Measurements from ENCODE around the gene GABRG1.
A peak's percentile ranks its signal among the peaks of the same experiment; 100 is the strongest.

The GABRG1 gene

GRCh38 chr4:46016306-46016705 is 107.5 kb downstream of the GABRG1 start:
- Histone ChIP-seq H3K9me3 (ENCODE audit: insufficient read depth, low read depth, low read length) (no peaks in the 10 kb centered on the region), H3K4ac (ENCODE audit: low read depth, low read length) (no peak overlapping the region), H3K4me1 (ENCODE audit: control insufficient read depth in 1 of 2, insufficient read depth in 2 of 2, low read length in 2 of 2) (no peaks in the 10 kb centered on the region), H3K36me3 (ENCODE audit: control insufficient read depth in 1 of 2, insufficient read depth in 2 of 2, low read length in 2 of 2) (no peaks in the 10 kb centered on the region), H4K91ac (ENCODE audit: low read depth, low read length) (no peak overlapping the region), H4K12ac (ENCODE audit: low read depth, low read length) (no peak overlapping the region), H3K27ac (ENCODE audit: low read depth, low read length) (no peak overlapping the region), H2AFZ (ENCODE audit: insufficient read depth, low read length, poor library complexity) (no peak overlapping the region), H3K4me3 (ENCODE audit: low read depth, low read length) (no peak overlapping the region), H3K18ac (ENCODE audit: low read length) (no peak overlapping the region), H2BK5ac (ENCODE audit: low read depth, low read length, poor library complexity) (no peak overlapping the region), H3K9ac (ENCODE audit: low read length) (no peak overlapping the region), H2BK120ac (ENCODE audit: insufficient read depth, low read length, poor library complexity) (no peak overlapping the region), H3K4me2 (ENCODE audit: low read length) (no peak overlapping the region), H3K14ac (ENCODE audit: low read length) (no peak overlapping the region), H2BK12ac (ENCODE audit: low read length) (no peak overlapping the region), H3K79me2 (ENCODE audit: control insufficient read depth, insufficient read depth, low read length, poor library complexity) (no peaks in the 10 kb centered on the region), H3K27me3 (ENCODE audit: insufficient read depth, low read length) (no peaks in the 10 kb centered on the region), H2AK5ac (ENCODE audit: low read length) (no peak overlapping the region), H3K23ac (ENCODE audit: low read length) (no peak overlapping the region), H4K8ac (ENCODE audit: low read depth, low read length) (no peak overlapping the region), H3K79me1 (ENCODE audit: low read length) (no peaks in the 10 kb centered on the region)
- DNase-seq, result peak in 1 of 2 donors; percentile 7

GRCh38 chr4:45992728-45993127 is 131.1 kb downstream of the GABRG1 start:
- H4K12ac ChIP-seq (ENCODE audit: low read depth, low read length), result no peak overlapping the region
- no peak overlapping the region for H3K14ac ChIP-seq (ENCODE audit: low read length)
- no peaks in the 10 kb centered on the region for H3K79me2 ChIP-seq (ENCODE audit: control insufficient read depth, insufficient read depth, low read length, poor library complexity)
- H2AFZ ChIP-seq (ENCODE audit: insufficient read depth, low read length, poor library complexity), result no peak overlapping the region
- H3K9ac ChIP-seq (ENCODE audit: low read length), result no peak overlapping the region
- no peak overlapping the region for H2BK5ac ChIP-seq (ENCODE audit: low read depth, low read length, poor library complexity)
- no peak overlapping the region for H3K4ac ChIP-seq (ENCODE audit: low read depth, low read length)
- no peak overlapping the region for H3K4me3 ChIP-seq (ENCODE audit: low read depth, low read length)
- no peak overlapping the region for H4K91ac ChIP-seq (ENCODE audit: low read depth, low read length)
- no peak overlapping the region for H3K23ac ChIP-seq (ENCODE audit: low read length)
- no peaks in the 10 kb centered on the region for H3K9me3 ChIP-seq (ENCODE audit: insufficient read depth, low read depth, low read length)
- H2BK12ac ChIP-seq (ENCODE audit: low read length), result no peak overlapping the region
- H3K4me2 ChIP-seq (ENCODE audit: low read length), result no peak overlapping the region
- H2BK120ac ChIP-seq (ENCODE audit: insufficient read depth, low read length, poor library complexity), result no peak overlapping the region
- H3K79me1 ChIP-seq (ENCODE audit: low read length), result no peaks in the 10 kb centered on the region
- no peaks in the 10 kb centered on the region for H3K36me3 ChIP-seq (ENCODE audit: control insufficient read depth in 1 of 2, insufficient read depth in 2 of 2, low read length in 2 of 2)
- H3K18ac ChIP-seq (ENCODE audit: low read length), result no peak overlapping the region
- H2AK5ac ChIP-seq (ENCODE audit: low read length), result no peak overlapping the region
- H3K4me1 ChIP-seq (ENCODE audit: control insufficient read depth in 1 of 2, insufficient read depth in 2 of 2, low read length in 2 of 2), result no peaks in the 10 kb centered on the region
- no peak overlapping the region for H4K8ac ChIP-seq (ENCODE audit: low read depth, low read length)
- no peaks in the 10 kb centered on the region for H3K27me3 ChIP-seq (ENCODE audit: insufficient read depth, low read length)
- no peak overlapping the region for H3K27ac ChIP-seq (ENCODE audit: low read depth, low read length)
- DNase-seq, result no peak

GRCh38 chr4:45989775-45990174 is 134.1 kb downstream of the GABRG1 start:
- Histone ChIP-seq H3K4ac (ENCODE audit: low read depth, low read length) (no peak overlapping the region), H4K8ac (ENCODE audit: low read depth, low read length) (no peak overlapping the region), H2BK5ac (ENCODE audit: low read depth, low read length, poor library complexity) (no peak overlapping the region), H3K4me1 (ENCODE audit: control insufficient read depth in 1 of 2, insufficient read depth in 2 of 2, low read length in 2 of 2) (no peaks in the 10 kb centered on the region), H3K79me1 (ENCODE audit: low read length) (no peaks in the 10 kb centered on the region), H3K14ac (ENCODE audit: low read length) (no peak overlapping the region), H2AFZ (ENCODE audit: insufficient read depth, low read length, poor library complexity) (no peak overlapping the region), H3K9ac (ENCODE audit: low read length) (no peak overlapping the region), H3K23ac (ENCODE audit: low read length) (no peak overlapping the region), H3K27me3 (ENCODE audit: insufficient read depth, low read length) (no peaks in the 10 kb centered on the region), H3K4me2 (ENCODE audit: low read length) (no peak overlapping the region), H2BK120ac (ENCODE audit: insufficient read depth, low read length, poor library complexity) (no peak overlapping the region), H3K18ac (ENCODE audit: low read length) (no peak overlapping the region), H3K4me3 (ENCODE audit: low read depth, low read length) (no peak overlapping the region), H3K27ac (ENCODE audit: low read depth, low read length) (no peak overlapping the region), H4K12ac (ENCODE audit: low read depth, low read length) (no peak overlapping the region), H2AK5ac (ENCODE audit: low read length) (no peak overlapping the region), H3K79me2 (ENCODE audit: control insufficient read depth, insufficient read depth, low read length, poor library complexity) (no peaks in the 10 kb centered on the region), H3K9me3 (ENCODE audit: insufficient read depth, low read depth, low read length) (no peaks in the 10 kb centered on the region), H3K36me3 (ENCODE audit: control insufficient read depth in 1 of 2, insufficient read depth in 2 of 2, low read length in 2 of 2) (no peaks in the 10 kb centered on the region), H4K91ac (ENCODE audit: low read depth, low read length) (no peak overlapping the region), H2BK12ac (ENCODE audit: low read length) (no peak overlapping the region)
- no peak for DNase-seq
- WGBS (ENCODE audit: extremely low coverage, insufficient coverage, insufficient read length), result no CpG with 5 or more reads among the region's 1 CpG

- no peak overlapping the region for H3K4me2 ChIP-seq (ENCODE audit: low read length)
- H3K79me2 ChIP-seq (ENCODE audit: control insufficient read depth, insufficient read depth, low read length, poor library complexity), result no peaks in the 10 kb centered on the region
- no peak overlapping the region for H3K9ac ChIP-seq (ENCODE audit: low read length)
- no peaks in the 10 kb centered on the region for H3K27me3 ChIP-seq (ENCODE audit: insufficient read depth, low read length)
- no peak overlapping the region for H3K18ac ChIP-seq (ENCODE audit: low read length)
- H3K4me3 ChIP-seq (ENCODE audit: low read depth, low read length), result no peak overlapping the region
- no peak overlapping the region for H2AK5ac ChIP-seq (ENCODE audit: low read length)
- no peak for DNase-seq
- H3K4me1 ChIP-seq (ENCODE audit: control insufficient read depth in 1 of 2, insufficient read depth in 2 of 2, low read length in 2 of 2), result no peaks in the 10 kb centered on the region
- H3K9me3 ChIP-seq (ENCODE audit: insufficient read depth, low read depth, low read length), result no peaks in the 10 kb centered on the region
- H4K91ac ChIP-seq (ENCODE audit: low read depth, low read length), result no peak overlapping the region
- no peak overlapping the region for H2BK5ac ChIP-seq (ENCODE audit: low read depth, low read length, poor library complexity)
- H3K4ac ChIP-seq (ENCODE audit: low read depth, low read length), result no peak overlapping the region
- no peak overlapping the region for H2BK120ac ChIP-seq (ENCODE audit: insufficient read depth, low read length, poor library complexity)
- H3K23ac ChIP-seq (ENCODE audit: low read length), result no peak overlapping the region
- H3K27ac ChIP-seq (ENCODE audit: low read depth, low read length), result no peak overlapping the region
- no peak overlapping the region for H2BK12ac ChIP-seq (ENCODE audit: low read length)
- H3K36me3 ChIP-seq (ENCODE audit: control insufficient read depth in 1 of 2, insufficient read depth in 2 of 2, low read length in 2 of 2), result no peaks in the 10 kb centered on the region
- no peak overlapping the region for H3K14ac ChIP-seq (ENCODE audit: low read length)
- no peak overlapping the region for H2AFZ ChIP-seq (ENCODE audit: insufficient read depth, low read length, poor library complexity)
- no peaks in the 10 kb centered on the region for H3K79me1 ChIP-seq (ENCODE audit: low read length)
- no peak overlapping the region for H4K8ac ChIP-seq (ENCODE audit: low read depth, low read length)
- no CpG with 5 or more reads among the region's 1 CpG for WGBS (ENCODE audit: extremely low coverage, insufficient coverage, insufficient read length)
- no peak overlapping the region for H4K12ac ChIP-seq (ENCODE audit: low read depth, low read length)
Measured at GRCh38 chr4:45987858-45988257, 136.0 kb downstream of the GABRG1 start.
